NCI-H510A treated with DMSO at 0.1 percent for 48 hours (cell line): Measurements from ENCODE around the gene EHD4.

ENCODE experiments used
- DNase-seq: peaks from one replicate; lab custom pipeline; 2025; lab: John Stamatoyannopoulos, UW

Gene EHD4

GRCh38 chr15:41880156-41880877 lies 92.0 kb downstream of the EHD4 start:
- no peak for DNase-seq

GRCh38 chr15:41879321-41879845 lies 93.0 kb downstream of the EHD4 start:
- DNase-seq = no peak

GRCh38 chr15:41878355-41878699 lies 94.0 kb downstream of the EHD4 start:
- peak; percentile 13 for DNase-seq

- peak; percentile 35 for DNase-seq
These were observed 94.6 kb downstream of the EHD4 start for GRCh38 chr15:41877631-41878354.

- no peak for DNase-seq
These were observed 95.7 kb downstream of the EHD4 start for GRCh38 chr15:41876689-41877088.

GRCh38 chr15:41876007-41876406 lies 96.3 kb downstream of the EHD4 start:
- no peak for DNase-seq

GRCh38 chr15:41874736-41875135 lies 97.6 kb downstream of the EHD4 start:
- DNase-seq = no peak

GRCh38 chr15:41873711-41874110 lies 98.6 kb downstream of the EHD4 start:
- DNase-seq = peak; percentile 60

GRCh38 chr15:41872166-41872747 lies 100.1 kb downstream of the EHD4 start:
- DNase-seq = no peak

GRCh38 chr15:41871175-41871905 lies 101.0 kb downstream of the EHD4 start:
- no peak for DNase-seq

- DNase-seq = no peak
These were observed 101.7 kb downstream of the EHD4 start for GRCh38 chr15:41870689-41871081.

- DNase-seq = no peak
These were observed 102.3 kb downstream of the EHD4 start for GRCh38 chr15:41869770-41870688.

GRCh38 chr15:41868321-41868720 lies 104.0 kb downstream of the EHD4 start:
- DNase-seq = no peak

GRCh38 chr15:41866872-41867579 lies 105.3 kb downstream of the EHD4 start:
- no peak for DNase-seq

- no peak for DNase-seq
These were observed 106.1 kb downstream of the EHD4 start for GRCh38 chr15:41866263-41866703.

GRCh38 chr15:41865490-41866055 lies 106.8 kb downstream of the EHD4 start:
- DNase-seq = no peak

GRCh38 chr15:41862515-41863116 lies 109.7 kb downstream of the EHD4 start:
- DNase-seq = peak; percentile 34

- peak; percentile 39 for DNase-seq
These were observed 110.5 kb downstream of the EHD4 start for GRCh38 chr15:41861736-41862356.
